Neural cell (in vitro differentiated cells): ENCODE data around the gene AK2.

Experiments used
- EZH2 ChIP-seq: fragments of 200-600, 300-800 bp; shearing (Covaris generic), sonication (generic); IDR thresholded peaks from 2 replicates; pipeline ENCODE4 v1.6.1; 2014; ENCODE audit warnings: antibody characterized with exemption, low read length, borderline replicate concordance, mild to moderate bottlenecking; ENCODE audit not compliant: insufficient read depth, poor library complexity, severe bottlenecking
- TF ChIP-seq, protein P1 (sequence below): fragments of 450-650 bp; IDR thresholded peaks from 2 replicates; pipeline ENCODE4 v1.5.1; 2014; ENCODE audit warnings: antibody characterized with exemption, mild to moderate bottlenecking, moderate library complexity; ENCODE audit not compliant: poor library complexity, severe bottlenecking

DNA sequence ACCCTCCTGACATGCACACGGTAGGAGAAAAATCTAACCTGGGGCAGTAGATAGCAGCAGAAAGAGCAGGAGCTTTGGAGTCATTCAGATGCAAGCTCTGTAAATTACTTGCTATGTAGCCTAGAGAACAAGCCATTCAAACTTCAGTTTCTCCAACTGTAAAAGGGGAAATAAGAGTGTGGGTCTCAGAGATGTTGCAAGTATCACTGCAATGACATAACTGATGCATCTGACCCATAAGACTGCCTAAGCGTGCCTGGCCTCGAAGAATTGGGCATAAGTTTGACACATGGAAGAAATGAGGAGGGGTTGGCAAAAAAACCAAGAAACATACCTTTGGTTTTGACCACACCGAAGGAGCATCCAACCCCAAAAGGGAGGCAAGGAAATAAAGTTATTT, 5.2 kb downstream of the AK2 start:
- TF ChIP-seq, protein P1, sequence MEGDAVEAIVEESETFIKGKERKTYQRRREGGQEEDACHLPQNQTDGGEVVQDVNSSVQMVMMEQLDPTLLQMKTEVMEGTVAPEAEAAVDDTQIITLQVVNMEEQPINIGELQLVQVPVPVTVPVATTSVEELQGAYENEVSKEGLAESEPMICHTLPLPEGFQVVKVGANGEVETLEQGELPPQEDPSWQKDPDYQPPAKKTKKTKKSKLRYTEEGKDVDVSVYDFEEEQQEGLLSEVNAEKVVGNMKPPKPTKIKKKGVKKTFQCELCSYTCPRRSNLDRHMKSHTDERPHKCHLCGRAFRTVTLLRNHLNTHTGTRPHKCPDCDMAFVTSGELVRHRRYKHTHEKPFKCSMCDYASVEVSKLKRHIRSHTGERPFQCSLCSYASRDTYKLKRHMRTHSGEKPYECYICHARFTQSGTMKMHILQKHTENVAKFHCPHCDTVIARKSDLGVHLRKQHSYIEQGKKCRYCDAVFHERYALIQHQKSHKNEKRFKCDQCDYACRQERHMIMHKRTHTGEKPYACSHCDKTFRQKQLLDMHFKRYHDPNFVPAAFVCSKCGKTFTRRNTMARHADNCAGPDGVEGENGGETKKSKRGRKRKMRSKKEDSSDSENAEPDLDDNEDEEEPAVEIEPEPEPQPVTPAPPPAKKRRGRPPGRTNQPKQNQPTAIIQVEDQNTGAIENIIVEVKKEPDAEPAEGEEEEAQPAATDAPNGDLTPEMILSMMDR = no peak
- TF ChIP-seq EZH2 = no peak
